ENCODE measurements around the gene MFSD6.

Gene MFSD6

DNA sequence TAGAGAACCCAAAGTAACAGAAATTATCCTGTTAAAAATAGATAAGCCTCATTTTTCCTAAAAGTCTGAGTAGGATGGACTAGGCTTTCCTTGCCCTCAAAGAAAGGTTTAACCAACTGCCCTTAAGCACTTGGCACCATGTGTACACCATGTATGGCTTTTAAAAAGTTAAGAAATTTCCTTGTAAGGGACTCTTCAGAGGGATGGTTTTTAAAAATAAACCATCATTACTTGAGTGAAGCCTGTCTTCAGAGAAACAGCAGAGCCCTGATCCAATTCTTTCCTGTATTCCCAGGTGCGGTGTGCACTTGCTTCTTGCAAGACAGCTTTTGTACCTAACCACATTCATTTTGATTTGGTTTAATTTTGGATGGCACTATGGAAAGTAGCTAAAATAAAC is 127.4 kb downstream of the MFSD6 start:
- no peaks in the 10 kb centered on the region for H3K36me3 ChIP-seq
- H3K9me3 ChIP-seq, result peaks cover 5% of the 10 kb centered on the region
- H3K4me3 ChIP-seq (ENCODE audit: low read depth in 1 of 2, low read length in 1 of 2), result no peak overlapping the region
- peaks cover 5 to 16% of the 10 kb centered on the region in 2 experiments for H3K4me1 ChIP-seq (ENCODE audit: control insufficient read depth in 1 of 2, insufficient read depth in 1 of 2, low read depth in 1 of 2, low read length in 1 of 2)
- no peak overlapping the region for H3K27ac ChIP-seq
- TF ChIP-seq, protein P1, sequence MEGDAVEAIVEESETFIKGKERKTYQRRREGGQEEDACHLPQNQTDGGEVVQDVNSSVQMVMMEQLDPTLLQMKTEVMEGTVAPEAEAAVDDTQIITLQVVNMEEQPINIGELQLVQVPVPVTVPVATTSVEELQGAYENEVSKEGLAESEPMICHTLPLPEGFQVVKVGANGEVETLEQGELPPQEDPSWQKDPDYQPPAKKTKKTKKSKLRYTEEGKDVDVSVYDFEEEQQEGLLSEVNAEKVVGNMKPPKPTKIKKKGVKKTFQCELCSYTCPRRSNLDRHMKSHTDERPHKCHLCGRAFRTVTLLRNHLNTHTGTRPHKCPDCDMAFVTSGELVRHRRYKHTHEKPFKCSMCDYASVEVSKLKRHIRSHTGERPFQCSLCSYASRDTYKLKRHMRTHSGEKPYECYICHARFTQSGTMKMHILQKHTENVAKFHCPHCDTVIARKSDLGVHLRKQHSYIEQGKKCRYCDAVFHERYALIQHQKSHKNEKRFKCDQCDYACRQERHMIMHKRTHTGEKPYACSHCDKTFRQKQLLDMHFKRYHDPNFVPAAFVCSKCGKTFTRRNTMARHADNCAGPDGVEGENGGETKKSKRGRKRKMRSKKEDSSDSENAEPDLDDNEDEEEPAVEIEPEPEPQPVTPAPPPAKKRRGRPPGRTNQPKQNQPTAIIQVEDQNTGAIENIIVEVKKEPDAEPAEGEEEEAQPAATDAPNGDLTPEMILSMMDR (IDR thresholded peaks at IDR 0.05), result no peak
- no peaks in the 10 kb centered on the region for H3K27me3 ChIP-seq

DNA sequence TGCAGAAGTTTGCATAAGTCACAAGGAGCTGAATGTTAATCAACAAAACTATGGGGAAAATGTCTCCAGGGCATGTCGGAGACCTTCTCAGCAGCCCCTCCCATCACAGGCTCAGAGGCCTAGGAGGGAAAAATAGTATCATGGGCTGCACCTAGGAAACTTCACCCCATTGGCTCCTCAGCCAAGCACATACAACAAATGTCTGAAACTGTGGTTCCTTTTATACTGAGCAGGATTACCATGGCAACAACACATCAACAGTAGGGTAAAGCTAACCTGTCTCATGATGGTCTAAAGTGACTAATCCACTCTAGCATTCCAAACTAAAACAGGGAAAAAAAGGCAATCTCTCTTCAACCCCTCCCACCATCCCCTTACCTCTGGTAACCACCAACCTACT is 129.6 kb downstream of the MFSD6 start:
- Histone ChIP-seq H3K36me3 (no peaks in the 10 kb centered on the region), H3K27me3 (no peaks in the 10 kb centered on the region), H3K27ac (no peak overlapping the region), H3K9me3 (peaks cover 7% of the 10 kb centered on the region), H3K4me3 (ENCODE audit: low read depth in 1 of 2, low read length in 1 of 2) (no peak overlapping the region), H3K4me1 (ENCODE audit: control insufficient read depth in 1 of 2, insufficient read depth in 1 of 2, low read depth in 1 of 2, low read length in 1 of 2) (peaks cover 5 to 16% of the 10 kb centered on the region in 2 experiments)
- TF ChIP-seq, protein P1 (IDR thresholded peaks at IDR 0.05), result no peak

DNA sequence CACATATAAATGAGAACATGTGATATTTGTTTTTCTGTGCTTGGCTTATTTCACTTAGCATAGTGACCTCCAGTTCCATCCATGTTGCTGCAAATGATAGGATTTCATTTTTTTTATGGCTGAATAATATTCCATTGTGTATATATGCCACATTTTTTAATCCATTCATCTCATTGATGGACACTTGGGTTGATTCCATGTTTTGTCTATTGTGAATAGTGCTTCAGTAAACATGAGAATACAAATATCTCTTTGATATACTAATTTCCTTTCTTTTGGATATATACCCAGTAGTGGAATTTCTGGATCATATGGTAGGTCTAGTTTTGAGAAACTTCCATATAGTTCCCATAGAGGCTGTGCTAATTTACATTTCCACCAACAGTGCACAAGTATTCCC is 130.0 kb downstream of the MFSD6 start:
- Histone ChIP-seq H3K4me3 (ENCODE audit: low read depth in 1 of 2, low read length in 1 of 2) (no peak overlapping the region), H3K36me3 (no peaks in the 10 kb centered on the region), H3K27ac (no peak overlapping the region), H3K4me1 (ENCODE audit: control insufficient read depth in 1 of 2, insufficient read depth in 1 of 2, low read depth in 1 of 2, low read length in 1 of 2) (peaks cover 5 to 16% of the 10 kb centered on the region in 2 experiments), H3K9me3 (peaks cover 7% of the 10 kb centered on the region), H3K27me3 (no peaks in the 10 kb centered on the region)
- TF ChIP-seq, protein P1 (IDR thresholded peaks at IDR 0.05), result no peak

DNA sequence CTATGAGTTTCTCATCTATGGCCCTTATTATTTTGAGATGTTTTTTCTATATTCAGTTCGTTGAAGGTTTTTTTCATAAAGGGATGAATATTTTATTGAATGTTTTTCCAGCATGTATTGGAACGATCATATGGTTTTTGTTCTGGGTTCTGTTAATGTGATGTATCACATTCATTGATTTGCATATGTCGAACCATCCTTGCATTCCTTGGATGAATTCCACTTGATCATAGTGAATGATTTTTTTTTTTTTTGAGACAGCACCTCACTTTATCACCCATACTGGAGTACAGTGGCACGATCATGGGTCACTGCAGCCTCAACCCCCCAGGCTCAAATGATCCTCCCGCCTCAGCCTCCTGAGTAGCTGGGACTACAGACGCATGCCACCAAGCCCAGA is 131.9 kb downstream of the MFSD6 start:
- Histone ChIP-seq H3K36me3 (no peaks in the 10 kb centered on the region), H3K9me3 (peaks cover 7% of the 10 kb centered on the region), H3K27me3 (no peaks in the 10 kb centered on the region)

DNA sequence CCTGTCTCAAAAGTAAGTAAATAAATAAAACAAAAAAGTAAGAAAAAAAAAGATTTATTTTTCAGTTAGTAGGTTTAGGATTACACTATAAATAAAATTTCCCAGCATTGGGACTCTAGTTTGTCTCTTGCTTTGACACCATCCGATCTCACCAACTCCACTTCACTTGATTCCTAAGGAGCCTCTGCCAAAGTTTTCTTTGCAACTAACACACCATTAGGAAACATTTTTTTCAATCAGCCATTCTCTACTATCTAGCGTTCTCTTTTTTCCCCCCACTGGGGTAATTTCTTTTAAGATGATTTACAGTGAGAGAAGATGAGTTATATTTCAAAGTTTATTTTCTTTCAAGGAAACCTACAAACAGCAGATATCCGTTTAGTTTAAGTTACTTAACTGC is 136.9 kb downstream of the MFSD6 start:
- TF ChIP-seq, protein P1 (IDR thresholded peaks at IDR 0.05), result no peak
- Histone ChIP-seq H3K9me3 (peaks cover 6% of the 10 kb centered on the region), H3K27ac (no peak overlapping the region), H3K27me3 (no peaks in the 10 kb centered on the region), H3K36me3 (no peaks in the 10 kb centered on the region), H3K4me3 (ENCODE audit: low read depth in 1 of 2, low read length in 1 of 2) (no peak overlapping the region), H3K4me1 (ENCODE audit: control insufficient read depth in 1 of 2, insufficient read depth in 1 of 2, low read depth in 1 of 2, low read length in 1 of 2) (no peaks in the 10 kb centered on the region)

More for the DNA sequence above, 131.9 kb downstream of the MFSD6 start:
- Histone ChIP-seq H3K27ac (no peak overlapping the region), H3K4me3 (ENCODE audit: low read depth in 1 of 2, low read length in 1 of 2) (no peak overlapping the region), H3K4me1 (ENCODE audit: control insufficient read depth in 1 of 2, insufficient read depth in 1 of 2, low read depth in 1 of 2, low read length in 1 of 2) (peaks cover 0 to 5% of the 10 kb centered on the region in 2 experiments)
- TF ChIP-seq, protein P1 (IDR thresholded peaks at IDR 0.05), result no peak

Data from neutrophil (primary cell).